Keratinocyte (primary cell): ENCODE measurements around the gene ARL15. TPM values are rescaled to one million over a fixed set of nuclear protein-coding genes. Genes with fewer than 3 reads are reported as not detected.

ENCODE experiments used
- DNase-seq: peaks from one replicate; pipeline ENCODE4 v3.0.0-alpha.2; 2011; ENCODE audit warnings: low read depth, missing footprints, low spot score
- FAIRE-seq: peaks from 2 replicates; lab custom pipeline; 2011; peaks lifted over from hg19 to GRCh38; lab: Jason Lieb, UNC
- H2AFZ ChIP-seq: 2 replicates; pipeline ENCODE4 v1.6.0; 2012; ENCODE audit warnings: low read length, control low read depth, inconsistent platforms; ENCODE audit not compliant: control insufficient read depth
- H3K27ac ChIP-seq: 2 replicates; pipeline ENCODE4 v1.5.1; 2011; ENCODE audit warnings: low read length; ENCODE audit not compliant: control insufficient read depth, insufficient read depth
- H3K27me3 ChIP-seq: 3 replicates; pipeline ENCODE4 v1.6.0; 2011; ENCODE audit warnings: low read length; ENCODE audit not compliant: control insufficient read depth, insufficient read depth; ENCODE audit errors: extremely low read depth
- H3K36me3 ChIP-seq, 2 experiments: 2 replicates in 1 of 2; 3 replicates in 1 of 2; pipeline ENCODE4 v1.5.1; 2011; ENCODE audit warnings: low read length in 2 of 2, mild to moderate bottlenecking in 1 of 2; ENCODE audit not compliant: control insufficient read depth in 2 of 2, insufficient read depth in 2 of 2; ENCODE audit errors: extremely low read depth in 1 of 2
- H3K4me1 ChIP-seq: 3 replicates; pipeline ENCODE4 v1.5.1; 2011; ENCODE audit warnings: low read length; ENCODE audit not compliant: control insufficient read depth, insufficient read depth; ENCODE audit errors: extremely low read depth
- H3K4me2 ChIP-seq: 3 replicates; pipeline ENCODE4 v1.6.0; 2011; ENCODE audit warnings: low read depth, low read length; ENCODE audit not compliant: control insufficient read depth, insufficient read depth; ENCODE audit errors: extremely low read depth
- H3K4me3 ChIP-seq, 3 experiments: fragments of 200-600 bp in 1 of 3; sonication (generic) in 1 of 3; 2 replicates in 2 of 3; 3 replicates in 1 of 3; pipeline ENCODE4 v1.5.1; 2011 to 2016; ENCODE audit warnings: low read length in 3 of 3, mild to moderate bottlenecking in 3 of 3, control low read depth in 2 of 3, inconsistent platforms in 1 of 3, low read depth in 1 of 3, mixed read lengths in 1 of 3, mixed run types in 1 of 3, moderate library complexity in 1 of 3; ENCODE audit not compliant: control insufficient read depth in 2 of 3, insufficient read depth in 2 of 3; ENCODE audit errors: extremely low read depth in 1 of 3
- H3K79me2 ChIP-seq: 2 replicates; pipeline ENCODE4 v1.6.0; 2012; ENCODE audit warnings: low read length; ENCODE audit not compliant: control insufficient read depth, insufficient read depth
- H3K9ac ChIP-seq: 3 replicates; pipeline ENCODE4 v1.6.0; 2011; ENCODE audit warnings: low read length; ENCODE audit not compliant: control insufficient read depth, insufficient read depth; ENCODE audit errors: extremely low read depth
- H3K9me1 ChIP-seq: 3 replicates; pipeline ENCODE4 v1.6.0; 2011; ENCODE audit warnings: low read length; ENCODE audit not compliant: control insufficient read depth, insufficient read depth; ENCODE audit errors: extremely low read depth
- H3K9me3 ChIP-seq: 2 replicates; pipeline ENCODE4 v1.5.1; 2012; ENCODE audit warnings: low read depth, low read length; ENCODE audit not compliant: control insufficient read depth
- H4K20me1 ChIP-seq: 3 replicates; pipeline ENCODE4 v1.6.0; 2011; ENCODE audit warnings: low read length; ENCODE audit not compliant: control insufficient read depth, insufficient read depth; ENCODE audit errors: extremely low read depth
- EZH2 ChIP-seq: IDR thresholded peaks from one replicate; pipeline ENCODE4 v1.6.1; 2012; ENCODE audit warnings: inconsistent platforms, mild to moderate bottlenecking, low read length, moderate library complexity
- dilution Hi-C: fragments of 300-500 bp; cut with MboI; formaldehyde crosslinking; loops from one replicate; pipeline ENCODE4 v1.7.0; 2020; ENCODE audit warnings: low sequenced_read_pairs; ENCODE audit not compliant: extremely low pct_ligation_motif_present
- polyA plus RNA-seq, 5 experiments: library from polyadenylated mRNA; depleted of rRNA in 3 of 5; stranded (reverse) in 3 of 5; stranded (forward) in 1 of 5; unstranded in 1 of 5; fragments of >200 nt; gene quantifications; 1 replicate in 1 of 5; 2 replicates in 3 of 5; 3 replicates in 1 of 5; pipeline versions ENCODE4 v1.2.1 to v1.2.3, GENCODE V29; 2011 to 2012; ENCODE audit warnings: missing spikeins in 2 of 5, low read depth in 1 of 5, low replicate concordance in 1 of 5
- TF ChIP-seq, protein P1 (sequence below), 3 experiments: IDR thresholded peaks in 1 of 3; conservative IDR thresholded peaks in 1 of 3; optimal IDR thresholded peaks in 1 of 3; 2 replicates in 2 of 3; 3 replicates in 1 of 3; pipeline versions ENCODE3 to v1.5.1; 2011; ENCODE audit warnings: low read length in 3 of 3, mild to moderate bottlenecking in 3 of 3, moderate library complexity in 2 of 3, control low read depth in 1 of 3, inconsistent platforms in 1 of 3; ENCODE audit not compliant: insufficient read depth in 2 of 3; ENCODE audit errors: extremely low read depth in 1 of 3

ARL15 gene
- polyA plus RNA-seq, 1 donor (not counting 4 experiments of a cell fraction or from before 2014, with no cell fraction given): 19.7 TPM

DNA sequence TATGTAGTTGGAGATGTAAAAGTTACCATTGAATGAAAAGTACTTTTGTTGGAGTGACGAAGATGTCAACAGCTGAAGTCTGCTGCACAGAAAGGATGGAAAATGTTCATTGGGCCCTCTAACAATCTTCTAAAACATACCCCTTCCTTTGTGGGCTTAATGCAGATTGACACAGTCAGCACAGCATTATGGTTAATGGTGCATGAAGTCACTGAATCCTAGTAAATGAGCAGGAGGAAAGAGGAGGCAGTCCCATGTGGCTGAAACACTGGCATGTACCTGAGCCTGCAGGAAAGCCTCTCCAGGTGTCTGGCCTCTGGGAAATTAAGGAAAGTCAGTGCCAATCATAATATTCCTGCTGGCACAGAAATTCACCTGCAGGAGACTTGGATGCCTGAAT is 153.8 kb downstream of the ARL15 start:
- TF ChIP-seq, protein P1, sequence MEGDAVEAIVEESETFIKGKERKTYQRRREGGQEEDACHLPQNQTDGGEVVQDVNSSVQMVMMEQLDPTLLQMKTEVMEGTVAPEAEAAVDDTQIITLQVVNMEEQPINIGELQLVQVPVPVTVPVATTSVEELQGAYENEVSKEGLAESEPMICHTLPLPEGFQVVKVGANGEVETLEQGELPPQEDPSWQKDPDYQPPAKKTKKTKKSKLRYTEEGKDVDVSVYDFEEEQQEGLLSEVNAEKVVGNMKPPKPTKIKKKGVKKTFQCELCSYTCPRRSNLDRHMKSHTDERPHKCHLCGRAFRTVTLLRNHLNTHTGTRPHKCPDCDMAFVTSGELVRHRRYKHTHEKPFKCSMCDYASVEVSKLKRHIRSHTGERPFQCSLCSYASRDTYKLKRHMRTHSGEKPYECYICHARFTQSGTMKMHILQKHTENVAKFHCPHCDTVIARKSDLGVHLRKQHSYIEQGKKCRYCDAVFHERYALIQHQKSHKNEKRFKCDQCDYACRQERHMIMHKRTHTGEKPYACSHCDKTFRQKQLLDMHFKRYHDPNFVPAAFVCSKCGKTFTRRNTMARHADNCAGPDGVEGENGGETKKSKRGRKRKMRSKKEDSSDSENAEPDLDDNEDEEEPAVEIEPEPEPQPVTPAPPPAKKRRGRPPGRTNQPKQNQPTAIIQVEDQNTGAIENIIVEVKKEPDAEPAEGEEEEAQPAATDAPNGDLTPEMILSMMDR (optimal IDR thresholded peaks at IDR 0.05 in 1 of 3, IDR thresholded peaks at IDR 0.05 in 1 of 3, conservative IDR thresholded peaks at IDR 0.05 in 1 of 3; ENCODE audit: extremely low read depth in 1 of 3, insufficient read depth in 2 of 3, low read length in 3 of 3): no peak
- TF ChIP-seq EZH2: no peak
- Histone ChIP-seq H3K9me3 (no peaks in the 10 kb centered on the region), H3K36me3 (no peaks in the 10 kb centered on the region), H4K20me1 (no peaks in the 10 kb centered on the region), H3K4me3 (no peak overlapping the region), H3K4me2 (no peak overlapping the region), H3K9me1 (no peaks in the 10 kb centered on the region), H3K27ac (no peak overlapping the region), H3K9ac (no peak overlapping the region), H3K79me2 (no peaks in the 10 kb centered on the region), H3K4me1 (peaks cover 4% of the 10 kb centered on the region), H2AFZ (no peak overlapping the region), H3K27me3 (no peaks in the 10 kb centered on the region)
- DNase-seq: no peak
- no peak for FAIRE-seq
- dilution Hi-C loops: no loop called here

DNA sequence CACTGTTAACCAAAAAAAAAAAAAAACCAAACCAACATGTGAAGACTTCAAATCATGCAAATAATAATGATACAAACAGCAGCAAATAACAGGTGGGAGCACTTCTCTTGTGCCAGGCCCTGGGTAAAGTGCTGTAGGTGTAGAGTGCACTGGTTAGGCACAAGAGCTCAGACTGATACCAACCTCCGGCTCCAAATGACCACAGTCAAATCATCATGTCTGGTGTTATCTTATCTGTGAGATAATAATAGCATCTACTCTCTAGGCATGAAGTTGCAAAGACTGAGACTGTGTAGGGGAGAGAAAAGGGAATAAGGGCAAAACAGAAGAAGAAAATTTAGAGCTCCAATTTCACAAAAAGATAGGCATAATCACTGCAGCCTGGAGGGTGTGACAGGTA is 159.5 kb downstream of the ARL15 start:
- Histone ChIP-seq H3K36me3 (no peaks in the 10 kb centered on the region), H3K79me2 (no peaks in the 10 kb centered on the region), H3K9ac (no peak overlapping the region), H2AFZ (no peak overlapping the region), H3K9me1 (no peaks in the 10 kb centered on the region), H4K20me1 (no peaks in the 10 kb centered on the region), H3K4me3 (no peak overlapping the region), H3K27ac (no peak overlapping the region), H3K9me3 (no peaks in the 10 kb centered on the region), H3K27me3 (no peaks in the 10 kb centered on the region), H3K4me1 (peaks cover 4% of the 10 kb centered on the region), H3K4me2 (no peak overlapping the region)
- dilution Hi-C loops: no loop called here
- DNase-seq (no peak), FAIRE-seq (no peak)
- TF ChIP-seq EZH2: no peak
- TF ChIP-seq, protein P1 (optimal IDR thresholded peaks at IDR 0.05 in 1 of 3, IDR thresholded peaks at IDR 0.05 in 1 of 3, conservative IDR thresholded peaks at IDR 0.05 in 1 of 3; ENCODE audit: extremely low read depth in 1 of 3, insufficient read depth in 2 of 3, low read length in 3 of 3): no peak
